ENCODE results near the gene SPDYE2.
"Not testable (repeated sequence)": the region's sequence is repeated elsewhere in the genome, so short reads cannot be mapped to it uniquely, and the experiment has no call there.

The SPDYE2 gene

GRCh38 chr7:102540604-102541003, 10.4 kb upstream of the SPDYE2 start:
- not testable (repeated sequence) for DNase-seq

- not testable (repeated sequence) for DNase-seq
These were observed 8.9 kb upstream of the SPDYE2 start for GRCh38 chr7:102542083-102542482.

- DNase-seq, result not testable (repeated sequence)
These were observed 8.3 kb upstream of the SPDYE2 start for GRCh38 chr7:102542771-102543170.

- DNase-seq, result not testable (repeated sequence)
These were observed 7.4 kb upstream of the SPDYE2 start, which contains the start of gene UPK3BL2 for GRCh38 chr7:102543596-102543995. TSS of gene UPK3BL2 (minus strand) at chr7:102543696. CDS start at chr7:102543636, 60 bp downstream.

GRCh38 chr7:102544372-102544771, 6.7 kb upstream of the SPDYE2 start:
- DNase-seq, result not testable (repeated sequence)

- not testable (repeated sequence) for DNase-seq
These were observed 5.7 kb upstream of the SPDYE2 start for GRCh38 chr7:102545288-102545687.

GRCh38 chr7:102546353-102546752, 4.7 kb upstream of the SPDYE2 start:
- DNase-seq, result not testable (repeated sequence)

GRCh38 chr7:102568620-102569019, 17.6 kb downstream of the SPDYE2 start:
- DNase-seq, result not testable (repeated sequence)

GRCh38 chr7:102572261-102573239, 21.5 kb downstream of the SPDYE2 start, which contains the start of gene POLR2J3:
TSS of gene POLR2J3 (minus strand) at chr7:102572583. CDS start at chr7:102572521, 62 bp downstream.
- DNase-seq, result not testable (repeated sequence)

GRCh38 chr7:102574607-102575006, 23.6 kb downstream of the SPDYE2 start:
- not testable (repeated sequence) for DNase-seq

GRCh38 chr7:102576363-102576762, 25.3 kb downstream of the SPDYE2 start:
- DNase-seq, result not testable (repeated sequence)

- DNase-seq, result not testable (repeated sequence)
These were observed 26.6 kb downstream of the SPDYE2 start for GRCh38 chr7:102577315-102578240.

GRCh38 chr7:102578486-102578885, 27.5 kb downstream of the SPDYE2 start:
- not testable (repeated sequence) for DNase-seq

GRCh38 chr7:102581722-102582121, 30.7 kb downstream of the SPDYE2 start:
- not testable (repeated sequence) for DNase-seq

GRCh38 chr7:102583495-102583894, 32.5 kb downstream of the SPDYE2 start:
- not testable (repeated sequence) for DNase-seq

- DNase-seq, result not testable (repeated sequence)
These were observed 38.8 kb downstream of the SPDYE2 start for GRCh38 chr7:102589857-102590256.

- DNase-seq, result not testable (repeated sequence)
These were observed 41.5 kb downstream of the SPDYE2 start for GRCh38 chr7:102592477-102593019.

GRCh38 chr7:102593637-102594334, 42.8 kb downstream of the SPDYE2 start:
- DNase-seq, result not testable (repeated sequence)

GRCh38 chr7:102596036-102596435, 45.0 kb downstream of the SPDYE2 start:
- not testable (repeated sequence) for DNase-seq

GRCh38 chr7:102599699-102600098, 48.7 kb downstream of the SPDYE2 start:
- not testable (repeated sequence) for DNase-seq

- not testable (repeated sequence) for DNase-seq
These were observed 51.3 kb downstream of the SPDYE2 start for GRCh38 chr7:102602317-102602716.

Data from NCI-H2029 treated with DMSO at 0.1 percent for 48 hours (cell line).